Tibial nerve (tissue), 4 donors: ENCODE results near the gene FSD1. TPM values are rescaled to one million over a fixed set of nuclear protein-coding genes. Genes with fewer than 3 reads are reported as not detected.
"Not testable (repeated sequence)": the region's sequence is repeated elsewhere in the genome, so short reads cannot be mapped to it uniquely, and the experiment has no call there.

Source experiments
- DNase-seq, 2 donors: peaks; one replicate each; pipeline ENCODE4 v3.0.0-alpha.2; 2019; ENCODE audit warnings: low spot score in 2 of 2
- H3K27ac ChIP-seq, 4 donors: fragments of 200-600 bp; sonication (generic) in 3 of 4; one replicate each; pipeline ENCODE4 v1.5.1; 2017 to 2019; ENCODE audit warnings: mild to moderate bottlenecking in 1 of 4
- H3K27me3 ChIP-seq, 2 donors: fragments of 200-600 bp; sonication (generic) in 1 of 2; one replicate each; pipeline versions ENCODE4 v1.5.1 to v1.6.0; 2017 to 2019
- H3K36me3 ChIP-seq, 3 donors: fragments of 200-600 bp; sonication (generic); one replicate each; pipeline ENCODE4 v1.5.1; 2018 to 2019
- H3K4me1 ChIP-seq, 4 donors: fragments of 200-600 bp; sonication (generic) in 3 of 4; one replicate each; pipeline ENCODE4 v1.5.1; 2017 to 2019
- H3K4me3 ChIP-seq, 4 donors: fragments of 200-600 bp; sonication (generic) in 3 of 4; one replicate each; pipeline ENCODE4 v1.5.1; 2017 to 2019; ENCODE audit warnings: mild to moderate bottlenecking in 1 of 4, moderate library complexity in 1 of 4
- H3K9me3 ChIP-seq, 4 donors: fragments of 200-600 bp; sonication (generic) in 3 of 4; one replicate each; pipeline ENCODE4 v1.5.1; 2017 to 2019
- CTCF ChIP-seq, 5 experiments: fragments of 200-600 bp in 3 of 5; fragments of 450-650 bp in 2 of 5; sonication (generic) in 3 of 5; IDR thresholded peaks; one replicate each; pipeline ENCODE4 v1.5.1; 2016 to 2019; ENCODE audit warnings: antibody characterized with exemption in 5 of 5, mild to moderate bottlenecking in 3 of 5, moderate library complexity in 2 of 5
- EP300 ChIP-seq, 2 donors: sonication (generic); formaldehyde crosslinking; IDR thresholded peaks; one replicate each; pipeline ENCODE4 v1.6.1; 2017; ENCODE audit warnings: antibody characterized with exemption in 2 of 2, mild to moderate bottlenecking in 1 of 2
- POLR2A ChIP-seq, 2 donors: fragments of 450-650 bp; IDR thresholded peaks; one replicate each; pipeline ENCODE4 v1.6.1; 2017; ENCODE audit warnings: antibody characterized with exemption in 2 of 2, mild to moderate bottlenecking in 2 of 2, moderate library complexity in 2 of 2
- WGBS, 2 donors: methylation state at CpG; one replicate each; pipeline ENCODE4 v1.1.5; 2018; 5-methylcytosine and 5-hydroxymethylcytosine counted together
- total RNA-seq, 4 donors: library from RNA; depleted of rRNA; stranded (reverse); fragments of >200 nt; gene quantifications; one replicate each; pipeline ENCODE4 v1.1.0, GENCODE V29; 2016

FSD1 gene
- total RNA-seq, 4 donors from 2014 or later: 0.87 TPM; not detected in 3

- peak; percentile 19 to 56 for DNase-seq
- peak overlapping the region; percentile 20 to 36 (median 22) for H3K4me3 ChIP-seq
Measured at GRCh38 chr19:4327252-4327876, 23.0 kb downstream of the FSD1 start.

GRCh38 chr19:4327877-4328242 is 23.5 kb downstream of the FSD1 start:
- Histone ChIP-seq H3K27me3 (peaks cover 0 to 15% of the 10 kb centered on the region in 2 donors), H3K4me1 (peaks cover 0 to 26% (median 9%) of the 10 kb centered on the region in 4 donors), H3K36me3 (no peaks in the 10 kb centered on the region), H3K4me3 (peak overlapping the region; percentile 20 to 36 (median 22)), H3K27ac (no peak overlapping the region), H3K9me3 (peaks cover 0 to under 1% (median 0%) of the 10 kb centered on the region in 4 donors)
- WGBS, 2 donors: 10 to 11% methylated on average over 13 of the region's 13 CpGs
- DNase-seq: no peak
- no peak for TF ChIP-seq CTCF (IDR thresholded peaks at IDR 0.05)
- no peak for TF ChIP-seq EP300 (IDR thresholded peaks at IDR 0.05)

More at GRCh38 chr19:4327252-4327876, 23.0 kb downstream of the FSD1 start:
- WGBS, 2 donors: 3 to 5% methylated on average over 22 to 30 of the region's 30 CpGs
- Histone ChIP-seq H3K27me3 (peaks cover 0 to 15% of the 10 kb centered on the region in 2 donors), H3K9me3 (peaks cover 0 to 6% (median 0%) of the 10 kb centered on the region in 4 donors), H3K4me1 (peaks cover 0 to 26% (median 9%) of the 10 kb centered on the region in 4 donors), H3K27ac (no peak overlapping the region), H3K36me3 (no peaks in the 10 kb centered on the region)
- TF ChIP-seq CTCF (IDR thresholded peaks at IDR 0.05): no peak
- no peak for TF ChIP-seq EP300 (IDR thresholded peaks at IDR 0.05)
- TF ChIP-seq POLR2A (IDR thresholded peaks at IDR 0.05): no peak

DNA sequence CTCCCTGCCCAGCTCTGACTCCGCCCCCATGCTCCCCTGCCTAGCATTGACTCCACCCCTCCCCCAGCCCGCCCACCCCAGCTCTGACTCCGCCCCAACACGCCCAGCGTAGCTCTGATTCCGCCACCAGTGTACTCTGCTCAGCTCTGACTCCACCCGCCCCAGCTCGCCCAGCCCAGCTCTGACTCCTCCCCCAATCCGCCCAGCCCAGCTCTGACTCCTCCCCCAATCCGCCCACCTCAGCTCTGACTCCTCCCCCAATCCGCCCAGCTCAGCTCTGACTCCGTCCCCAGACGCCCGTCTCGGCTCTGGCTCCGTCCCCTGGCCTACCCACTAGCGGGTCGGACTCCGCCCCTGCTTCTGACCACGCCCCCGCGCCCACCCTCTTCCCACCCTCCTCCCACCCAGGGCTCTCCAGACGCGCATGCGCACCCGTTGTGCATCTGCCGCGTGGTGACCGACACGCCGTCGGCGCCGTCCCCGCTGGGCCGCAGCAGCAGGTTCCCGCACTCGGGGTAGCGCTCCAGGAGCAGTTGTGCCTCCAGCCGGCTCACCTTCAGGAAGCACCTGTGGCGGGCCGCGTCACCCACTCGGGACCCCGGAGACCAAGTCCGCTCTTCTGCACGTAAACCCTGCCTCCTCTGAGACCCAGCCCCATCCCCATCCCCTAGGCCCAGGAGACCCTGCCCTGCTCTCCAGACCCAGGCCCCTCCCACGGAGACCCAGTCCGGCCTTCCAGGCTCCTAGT is 24.0 kb downstream of the FSD1 start:
- peak; percentile 56 to 86 for DNase-seq
- peaks cover 0 to 26% (median 9%) of the 10 kb centered on the region in 4 donors for H3K4me1 ChIP-seq
- H3K27ac ChIP-seq: peak overlapping the region in 1 of 4 donors; percentile 20
- WGBS, 2 donors: 2 to 3% methylated on average over 44 to 49 of the region's 49 CpGs
- H3K9me3 ChIP-seq: no peaks in the 10 kb centered on the region
- peak overlapping the region; percentile 27 to 51 (median 42) for H3K4me3 ChIP-seq
- TF ChIP-seq POLR2A (IDR thresholded peaks at IDR 0.05) (no peak), CTCF (IDR thresholded peaks at IDR 0.05) (peak in 2 of 5 experiments; percentile 29), EP300 (IDR thresholded peaks at IDR 0.05) (no peak)
- no peaks in the 10 kb centered on the region for H3K36me3 ChIP-seq
- H3K27me3 ChIP-seq: peaks cover 0 to 15% of the 10 kb centered on the region in 2 donors

GRCh38 chr19:4328991-4329681 is 24.7 kb downstream of the FSD1 start:
- peak overlapping the region; percentile 27 to 51 (median 42) for H3K4me3 ChIP-seq
- not testable (repeated sequence) for DNase-seq, H3K36me3 ChIP-seq, H3K9me3 ChIP-seq
- H3K4me1 ChIP-seq: peaks cover 0 to 26% (median 9%) of the 10 kb centered on the region in 4 donors
- H3K27ac ChIP-seq: peak overlapping the region in 1 of 4 donors; percentile 20
- 26 to 48% methylated on average over 35 of the region's 35 CpGs for WGBS, 2 donors
- peaks cover 0 to 15% of the 10 kb centered on the region in 2 donors for H3K27me3 ChIP-seq

DNA sequence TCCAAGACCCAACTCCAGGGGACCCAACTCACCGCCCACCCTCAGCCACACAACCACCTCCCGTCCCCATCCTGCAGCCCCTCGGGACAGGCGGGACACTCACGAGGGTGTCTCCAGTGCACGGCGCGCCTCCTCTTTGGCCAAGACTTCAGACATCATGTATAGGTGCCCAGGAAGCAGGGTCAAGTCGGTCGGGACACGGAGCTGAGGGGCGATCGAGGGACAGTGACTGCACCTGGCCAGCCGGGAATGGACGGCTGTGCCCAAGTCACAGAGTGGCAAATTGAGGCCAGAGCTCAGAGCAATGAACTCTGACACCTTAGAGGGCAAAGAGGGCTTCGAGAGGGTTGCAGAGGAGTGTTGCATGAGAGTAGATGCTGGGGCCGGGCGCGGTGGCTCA is 25.5 kb downstream of the FSD1 start:
- peaks cover 0 to 26% (median 9%) of the 10 kb centered on the region in 4 donors for H3K4me1 ChIP-seq
- DNase-seq: no peak
- H3K4me3 ChIP-seq: no peak overlapping the region
- no peak overlapping the region for H3K27ac ChIP-seq
- WGBS, 2 donors: 95 to 99% methylated on average over 15 to 19 of the region's 19 CpGs
- no peak for TF ChIP-seq CTCF (IDR thresholded peaks at IDR 0.05)
- TF ChIP-seq EP300 (IDR thresholded peaks at IDR 0.05): no peak
- no peak for TF ChIP-seq POLR2A (IDR thresholded peaks at IDR 0.05)
- H3K36me3 ChIP-seq: no peaks in the 10 kb centered on the region
- H3K27me3 ChIP-seq: peaks cover 0 to 15% of the 10 kb centered on the region in 2 donors
- H3K9me3 ChIP-seq: no peaks in the 10 kb centered on the region
